Caki2 (cell line): ENCODE measurements around the gene TUBGCP4. TPM values are rescaled to one million over a fixed set of nuclear protein-coding genes. Genes with fewer than 3 reads are reported as not detected.

Experiments used
- DNase-seq: peaks from one replicate; pipeline ENCODE4 v3.0.0-alpha.2; 2015; ENCODE audit warnings: low read depth
- in situ Hi-C: cut with HindIII; loops from 2 replicates; pipeline ENCODE4 v1.10.0; 2016; ENCODE audit warnings: low sequenced_read_pairs, low pct_unique_long_range_greater_than_20kb, mixed read lengths
- total RNA-seq: library from RNA; depleted of rRNA; stranded (reverse); fragments of >200 nt; shearing (Covaris generic); gene quantifications from 2 replicates; pipeline ENCODE4 v1.2.3, GENCODE V29; 2014; ENCODE audit warnings: low replicate concordance; rRNA removed

Gene TUBGCP4
- total RNA-seq, 1 experiment from 2014 or later, result 9.1 TPM

DNA sequence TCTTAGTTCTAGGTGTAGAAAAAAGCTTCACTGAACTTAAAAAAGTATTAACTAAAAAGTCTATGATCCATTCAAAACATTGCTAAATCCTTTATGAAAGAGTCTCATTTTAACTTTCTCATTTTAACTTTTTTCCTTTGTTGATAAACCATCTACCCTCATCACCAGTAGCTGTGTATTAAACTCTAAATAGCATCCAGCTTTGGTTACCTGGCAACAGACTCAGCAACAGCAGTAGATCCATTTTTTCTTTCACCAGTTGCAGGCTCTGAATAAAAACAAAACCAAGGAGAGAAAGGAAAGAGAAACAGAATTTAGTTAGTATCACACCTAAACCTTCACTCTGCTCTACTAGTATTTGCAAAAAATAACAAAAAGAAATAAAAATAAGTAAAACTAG, 70.4 kb downstream of the TUBGCP4 start:
- in situ Hi-C loops, result loop anchor here (10.0 kb wide), 1 partner anchor 313 kb away; no protein-coding TSS in a partner anchor
- no peak for DNase-seq

- DNase-seq, result no peak
- in situ Hi-C loops, result loop anchor here (10.0 kb wide), 1 partner anchor 308 kb away; no protein-coding TSS in a partner anchor
Measured at GRCh38 chr15:43446344-43446743, 75.4 kb downstream of the TUBGCP4 start.

DNA sequence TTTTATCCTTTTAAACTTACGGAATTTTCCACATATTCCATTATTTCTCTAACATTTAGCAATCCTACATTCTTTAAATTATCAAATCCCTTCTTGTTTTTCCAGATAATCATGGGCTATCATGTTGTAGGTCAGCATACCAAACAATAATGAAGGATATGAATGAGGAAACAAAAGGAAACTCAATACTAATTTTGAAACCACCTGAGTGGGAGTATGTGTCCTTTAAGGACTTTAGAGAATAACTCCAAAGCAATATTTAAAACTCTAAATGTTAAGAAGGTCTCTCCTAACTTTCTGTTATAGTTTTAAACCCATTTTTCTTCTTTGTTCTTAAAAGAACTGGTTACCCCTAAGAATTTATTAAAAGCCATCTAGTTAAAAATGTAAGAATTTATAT, 79.1 kb downstream of the TUBGCP4 start:
- DNase-seq, result no peak
- in situ Hi-C loops, result loop anchor here (10.0 kb wide), 1 partner anchor 305 kb away; no protein-coding TSS in a partner anchor

Other genes with a start within 250 kb of the TUBGCP4 start
- 27.1 and 37.7 TPM in 2 replicates for gene TMEM62, start 237.5 kb upstream of the TUBGCP4 start, total RNA-seq
- 64.0 and 96.2 TPM in 2 replicates for gene CCNDBP1, start 185.7 kb upstream of the TUBGCP4 start, total RNA-seq
- not detected in 2 replicates for gene EPB42, start 150.1 kb upstream of the TUBGCP4 start, total RNA-seq
- gene TGM5, start 104.2 kb upstream of the TUBGCP4 start, total RNA-seq, result not detected in 2 replicates
- gene TGM7, start 68.8 kb upstream of the TUBGCP4 start, total RNA-seq, result not detected in 2 replicates
- gene LCMT2, start 40.5 kb upstream of the TUBGCP4 start, total RNA-seq, result 6.0 and 8.3 TPM in 2 replicates
- 8.4 and 15.9 TPM in 2 replicates for gene ZSCAN29, start 58 bp upstream of the TUBGCP4 start, total RNA-seq
- gene TP53BP1, start 122.1 kb downstream of the TUBGCP4 start, total RNA-seq, result 31.6 and 35.0 TPM in 2 replicates
- gene MAP1A, start 146.5 kb downstream of the TUBGCP4 start, total RNA-seq, result 0.41 and 0.49 TPM in 2 replicates
- 4.5 and 17.6 TPM in 2 replicates for gene PPIP5K1, start 219.1 kb downstream of the TUBGCP4 start, total RNA-seq
- gene CKMT1B, start 222.9 kb downstream of the TUBGCP4 start, total RNA-seq, result 12.5 TPM in 1 of 2 replicates, not detected in the other
- not detected in 2 replicates for gene STRC, start 247.7 kb downstream of the TUBGCP4 start, total RNA-seq